GM10248 (cell line): ENCODE data around the gene PTMS.
"Not testable (repeated sequence)": the region's sequence is repeated elsewhere in the genome, so short reads cannot be mapped to it uniquely, and the experiment has no call there.

Experiments used
- CTCF ChIA-PET: fragments of 300-600 bp; sonication (Branson Sonifier 250); formaldehyde crosslinking; extraction: SDS; loops from one replicate; lab custom pipeline; 2021; ENCODE audit warnings: antibody characterized with exemption; lab: Yijun Ruan, JAX
- POLR2A ChIA-PET: fragments of 350-650 bp; sonication (Branson Sonifier 250); formaldehyde crosslinking; extraction: SDS; loops from one replicate; lab custom pipeline; 2020; ENCODE audit warnings: antibody characterized with exemption; lab: Yijun Ruan, JAX
- DNase-seq: peaks from one replicate; pipeline ENCODE4 v3.0.0; 2012; ENCODE audit errors: extremely low spot score
- CTCF ChIP-seq: IDR thresholded peaks from 2 replicates; pipeline ENCODE4 v1.5.1; 2012; ENCODE audit warnings: mild to moderate bottlenecking, low read depth; ENCODE audit errors: extremely low read depth, missing control alignments, control extremely low read depth

Gene PTMS

GRCh38 chr12:6725350-6725749 lies 40.8 kb upstream of the PTMS start:
- POLR2A ChIA-PET = interaction anchor here (2.3 kb wide), 1 partner anchor 36 kb away, joined by 17 read pairs; the partner anchor contains the start of gene ZNF384
- TF ChIP-seq CTCF = no peak

GRCh38 chr12:6729186-6729585 lies 37.0 kb upstream of the PTMS start:
- no peak for DNase-seq
- no peak for TF ChIP-seq CTCF
- POLR2A ChIA-PET = no interaction called here
- CTCF ChIA-PET = interaction anchor here (1.3 to 6.7 kb wide), 3 partner anchors 24 to 49 kb away, joined by 4 to 41 read pairs (median 4); partner anchors contain the start of gene MLF2

More at GRCh38 chr12:6725350-6725749, 40.8 kb upstream of the PTMS start:
- CTCF ChIA-PET = interaction anchor here (1.8 to 4.8 kb wide), 4 partner anchors 28 to 147 kb away, joined by 5 to 31 read pairs (median 16); partner anchors contain the start of genes MLF2, PTMS and SPSB2
- no peak for DNase-seq

GRCh38 chr12:6730169-6730568 lies 36.0 kb upstream of the PTMS start:
- DNase-seq = no peak
- POLR2A ChIA-PET = interaction anchor here (0.6 kb wide), 1 partner anchor 41 kb away, joined by 3 read pairs; the partner anchor contains the start of gene ZNF384
- TF ChIP-seq CTCF = no peak
- CTCF ChIA-PET = interaction anchor here (0.9 to 6.7 kb wide), 4 partner anchors 23 to 86 kb away, joined by 3 to 41 read pairs (median 4); partner anchors contain the start of gene MLF2

GRCh38 chr12:6734506-6735387 lies 31.4 kb upstream of the PTMS start:
- ChIA-PET POLR2A (no interaction called here), CTCF (interaction anchor here (0.8 to 6.7 kb wide), 8 partner anchors 11 to 138 kb away, joined by 3 to 41 read pairs (median 6); partner anchors contain the start of genes COPS7A, MLF2 and SPSB2)
- no peak for TF ChIP-seq CTCF
- DNase-seq = no peak

GRCh38 chr12:6735448-6736191 lies 30.5 kb upstream of the PTMS start:
- ChIA-PET CTCF (interaction anchor here (0.6 to 6.7 kb wide), 8 partner anchors 10 to 88 kb away, joined by 3 to 41 read pairs (median 6); partner anchors contain the start of genes COPS7A and MLF2), POLR2A (no interaction called here)
- DNase-seq = peak; percentile 56
- peak; percentile 81 for TF ChIP-seq CTCF

GRCh38 chr12:6736754-6737153 lies 29.4 kb upstream of the PTMS start:
- POLR2A ChIA-PET = no interaction called here
- CTCF ChIA-PET = interaction anchor here (0.7 to 2.8 kb wide), 6 partner anchors 9 to 98 kb away, joined by 3 to 9 read pairs (median 4); partner anchors contain the start of genes MLF2 and ZNF384

GRCh38 chr12:6742080-6742479 lies 24.1 kb upstream of the PTMS start:
- POLR2A ChIA-PET, DNase-seq: not testable (repeated sequence)
- CTCF ChIA-PET = interaction anchor here (1.4 to 3.6 kb wide), 2 partner anchors 11 to 36 kb away, joined by 4 to 32 read pairs; partner anchors contain the start of gene MLF2

More at GRCh38 chr12:6736754-6737153, 29.4 kb upstream of the PTMS start:
- no peak for TF ChIP-seq CTCF
- no peak for DNase-seq
